ENCODE results near the gene TEX54. TPM values are rescaled to one million over a fixed set of nuclear protein-coding genes. Genes with fewer than 3 reads are reported as not detected.

Gene TEX54
- total and polyA plus RNA-seq, 2 of the 13 experiments (the other 11 are each of a cell fraction or from before 2014, with no cell fraction given): not detected

DNA sequence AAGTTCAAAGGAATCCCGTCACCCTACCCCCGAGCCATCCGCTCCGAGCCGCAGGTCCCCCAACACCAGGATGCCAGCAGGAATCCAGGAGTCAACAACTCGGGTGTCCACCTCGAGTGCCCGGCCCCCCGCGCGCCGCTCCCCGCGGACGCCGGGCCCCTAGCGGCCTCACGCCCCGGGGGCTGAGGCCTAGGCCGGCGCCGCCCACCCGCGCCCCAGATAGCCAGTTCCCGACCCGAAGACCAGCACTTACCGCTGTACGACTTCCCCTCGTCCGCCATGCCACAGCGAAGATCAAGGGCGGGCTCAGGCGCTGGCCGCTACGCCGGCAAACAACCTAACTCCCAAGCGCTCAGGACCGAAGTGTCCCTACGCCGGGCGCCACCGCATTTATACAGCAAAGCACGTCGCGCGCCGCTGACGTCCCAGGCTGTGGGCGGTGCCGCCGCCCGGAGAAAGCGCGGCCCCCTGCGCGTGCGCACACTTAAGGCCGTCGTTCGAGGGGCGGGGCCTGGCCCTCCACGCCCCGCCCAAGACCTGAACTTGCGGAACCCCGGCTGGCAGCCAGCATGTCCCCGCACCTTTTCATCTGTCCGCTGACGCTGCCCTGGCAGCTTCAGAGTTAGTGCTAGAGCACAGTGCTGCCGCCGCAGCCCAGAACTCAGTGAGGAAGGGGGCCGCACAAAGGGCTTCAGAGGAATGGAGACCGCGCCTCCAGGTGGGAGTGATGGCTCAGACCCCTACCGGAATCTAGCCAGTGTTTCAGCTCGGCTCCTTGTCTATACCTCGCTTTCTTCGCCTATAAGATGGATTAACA is 27.4 kb downstream of the TEX54 start, which contains the start of gene NXF1 (continued):
- TF ChIP-seq KIAA2018 (CRISPR knock-in tag; IDR thresholded peaks at IDR 0.05; ENCODE audit: borderline replicate concordance) (peak; percentile 69; the same call in 1 of the 2 replicates), ZNF570 (CRISPR knock-in tag; IDR thresholded peaks at IDR 0.05; ENCODE audit: borderline replicate concordance) (no peak), ZNF660 (CRISPR knock-in tag; IDR thresholded peaks at IDR 0.05; ENCODE audit: borderline replicate concordance, low read depth) (no peak), XRCC5 (optimal IDR thresholded peaks at IDR 0.05; ENCODE audit: low read length) (peak; percentile 29), ZNF256 (CRISPR knock-in tag; conservative IDR thresholded peaks at IDR 0.05) (peak; percentile 51; the same call in 1 of the 2 replicates), SMARCE1 (IDR thresholded peaks at IDR 0.05; ENCODE audit: borderline replicate concordance) (no peak), HNF4A (CRISPR knock-in tag; IDR thresholded peaks at IDR 0.05) (no peak), NONO (IDR thresholded peaks at IDR 0.05) (no peak), NONO (CRISPR knock-in tag; conservative IDR thresholded peaks at IDR 0.05) (peak; percentile 97), ZNF850 (CRISPR knock-in tag; conservative IDR thresholded peaks at IDR 0.05) (no peak), ZGPAT (CRISPR knock-in tag; IDR thresholded peaks at IDR 0.05) (peak; percentile 94)
- TF ChIP-seq, protein P1, sequence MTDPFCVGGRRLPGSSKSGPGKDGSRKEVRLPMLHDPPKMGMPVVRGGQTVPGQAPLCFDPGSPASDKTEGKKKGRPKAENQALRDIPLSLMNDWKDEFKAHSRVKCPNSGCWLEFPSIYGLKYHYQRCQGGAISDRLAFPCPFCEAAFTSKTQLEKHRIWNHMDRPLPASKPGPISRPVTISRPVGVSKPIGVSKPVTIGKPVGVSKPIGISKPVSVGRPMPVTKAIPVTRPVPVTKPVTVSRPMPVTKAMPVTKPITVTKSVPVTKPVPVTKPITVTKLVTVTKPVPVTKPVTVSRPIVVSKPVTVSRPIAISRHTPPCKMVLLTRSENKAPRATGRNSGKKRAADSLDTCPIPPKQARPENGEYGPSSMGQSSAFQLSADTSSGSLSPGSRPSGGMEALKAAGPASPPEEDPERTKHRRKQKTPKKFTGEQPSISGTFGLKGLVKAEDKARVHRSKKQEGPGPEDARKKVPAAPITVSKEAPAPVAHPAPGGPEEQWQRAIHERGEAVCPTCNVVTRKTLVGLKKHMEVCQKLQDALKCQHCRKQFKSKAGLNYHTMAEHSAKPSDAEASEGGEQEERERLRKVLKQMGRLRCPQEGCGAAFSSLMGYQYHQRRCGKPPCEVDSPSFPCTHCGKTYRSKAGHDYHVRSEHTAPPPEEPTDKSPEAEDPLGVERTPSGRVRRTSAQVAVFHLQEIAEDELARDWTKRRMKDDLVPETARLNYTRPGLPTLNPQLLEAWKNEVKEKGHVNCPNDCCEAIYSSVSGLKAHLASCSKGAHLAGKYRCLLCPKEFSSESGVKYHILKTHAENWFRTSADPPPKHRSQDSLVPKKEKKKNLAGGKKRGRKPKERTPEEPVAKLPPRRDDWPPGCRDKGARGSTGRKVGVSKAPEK (CRISPR knock-in tag; IDR thresholded peaks at IDR 0.05; ENCODE audit: borderline replicate concordance): no peak
- TF ChIP-seq, protein P2, sequence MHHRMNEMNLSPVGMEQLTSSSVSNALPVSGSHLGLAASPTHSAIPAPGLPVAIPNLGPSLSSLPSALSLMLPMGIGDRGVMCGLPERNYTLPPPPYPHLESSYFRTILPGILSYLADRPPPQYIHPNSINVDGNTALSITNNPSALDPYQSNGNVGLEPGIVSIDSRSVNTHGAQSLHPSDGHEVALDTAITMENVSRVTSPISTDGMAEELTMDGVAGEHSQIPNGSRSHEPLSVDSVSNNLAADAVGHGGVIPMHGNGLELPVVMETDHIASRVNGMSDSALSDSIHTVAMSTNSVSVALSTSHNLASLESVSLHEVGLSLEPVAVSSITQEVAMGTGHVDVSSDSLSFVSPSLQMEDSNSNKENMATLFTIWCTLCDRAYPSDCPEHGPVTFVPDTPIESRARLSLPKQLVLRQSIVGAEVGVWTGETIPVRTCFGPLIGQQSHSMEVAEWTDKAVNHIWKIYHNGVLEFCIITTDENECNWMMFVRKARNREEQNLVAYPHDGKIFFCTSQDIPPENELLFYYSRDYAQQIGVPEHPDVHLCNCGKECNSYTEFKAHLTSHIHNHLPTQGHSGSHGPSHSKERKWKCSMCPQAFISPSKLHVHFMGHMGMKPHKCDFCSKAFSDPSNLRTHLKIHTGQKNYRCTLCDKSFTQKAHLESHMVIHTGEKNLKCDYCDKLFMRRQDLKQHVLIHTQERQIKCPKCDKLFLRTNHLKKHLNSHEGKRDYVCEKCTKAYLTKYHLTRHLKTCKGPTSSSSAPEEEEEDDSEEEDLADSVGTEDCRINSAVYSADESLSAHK (CRISPR knock-in tag; IDR thresholded peaks at IDR 0.05; ENCODE audit: borderline replicate concordance): 0 out of 2 replicates have a peak, but pooled peaks have one; percentile 54
